Liver (tissue), 3 donors: ENCODE measurements around the gene PIEZO1.

Experiments used
- EGR1 ChIP-seq, 2 donors: IDR thresholded peaks; 2 replicates each; pipeline ENCODE4 v1.6.1; 2016 to 2018; ENCODE audit warnings: antibody characterized with exemption in 2 of 2, low read depth in 2 of 2
- FOXA1 ChIP-seq: IDR thresholded peaks from 2 replicates; pipeline ENCODE4 v1.6.1; 2016; ENCODE audit warnings: antibody characterized with exemption
- GABPA ChIP-seq, 2 donors: IDR thresholded peaks in 1 of 2; conservative IDR thresholded peaks in 1 of 2; 2 replicates each; pipeline ENCODE4 v1.6.1; 2016; ENCODE audit warnings: antibody characterized with exemption in 2 of 2, mild to moderate bottlenecking in 1 of 2, moderate library complexity in 1 of 2
- JUND ChIP-seq, 2 donors: IDR thresholded peaks; 2 replicates each; pipeline ENCODE4 v1.6.1; 2016; ENCODE audit warnings: antibody characterized with exemption in 2 of 2
- RAD21 ChIP-seq, 2 donors: IDR thresholded peaks; 2 replicates each; pipeline ENCODE4 v1.6.1; 2016; ENCODE audit warnings: antibody characterized with exemption in 2 of 2, mild to moderate bottlenecking in 2 of 2
- RXRA ChIP-seq, 2 donors: IDR thresholded peaks; 2 replicates each; pipeline ENCODE4 v1.6.1; 2017 to 2018; ENCODE audit warnings: antibody characterized with exemption in 2 of 2, mild to moderate bottlenecking in 1 of 2
- SP1 ChIP-seq: IDR thresholded peaks from 2 replicates; pipeline ENCODE4 v1.6.1; 2018; ENCODE audit warnings: antibody characterized with exemption, mild to moderate bottlenecking
- TAF1 ChIP-seq: conservative IDR thresholded peaks from 2 replicates; pipeline ENCODE4 v1.6.1; 2016; ENCODE audit warnings: antibody characterized with exemption, mild to moderate bottlenecking
- YY1 ChIP-seq: IDR thresholded peaks from 2 replicates; pipeline ENCODE4 v1.6.1; 2016; ENCODE audit warnings: antibody characterized with exemption, mild to moderate bottlenecking
- TF ChIP-seq, protein P1 (sequence below): fragments of 150-350 bp; IDR thresholded peaks from 2 replicates; pipeline ENCODE4 v1.5.1; 2017; ENCODE audit warnings: improper control_type of control experiment, low read depth, low read length; ENCODE audit not compliant: missing input control
- TF ChIP-seq, protein P2 (sequence below): IDR thresholded peaks from 2 replicates; pipeline ENCODE4 v1.6.1; 2016; ENCODE audit warnings: antibody characterized with exemption
- TF ChIP-seq, protein P3 (sequence below): IDR thresholded peaks from 2 replicates; pipeline ENCODE4 v1.6.1; 2016; ENCODE audit warnings: antibody characterized with exemption, mild to moderate bottlenecking
- TF ChIP-seq, protein P4 (sequence below): IDR thresholded peaks from 2 replicates; pipeline ENCODE4 v1.6.1; 2016; ENCODE audit warnings: antibody characterized with exemption
- TF ChIP-seq, protein P5 (sequence below): IDR thresholded peaks from 2 replicates; pipeline ENCODE4 v1.6.1; 2016; ENCODE audit warnings: antibody characterized with exemption
- donor health status: healthy.
- donor health status: healthy.

DNA sequence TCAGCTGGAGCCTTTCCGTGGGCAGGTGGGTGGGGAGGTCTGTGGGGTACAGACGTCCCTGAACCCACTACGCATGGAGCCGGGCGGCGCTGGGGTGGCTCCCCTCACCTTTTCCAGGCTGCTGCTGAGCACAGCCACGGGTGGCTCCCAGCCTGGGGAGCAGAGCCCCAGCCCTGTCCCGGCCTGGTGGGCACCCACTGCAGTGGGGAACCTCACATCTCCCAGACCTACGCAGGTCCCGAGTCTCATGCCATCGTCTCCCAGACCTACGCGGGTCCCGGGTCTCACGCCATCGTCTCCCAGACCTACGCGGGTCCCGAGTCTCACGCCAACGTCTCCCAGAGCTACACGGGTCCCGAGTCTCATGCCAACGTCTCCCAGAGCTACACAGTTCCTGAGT, 43.7 kb upstream of the PIEZO1 start:
- TF ChIP-seq, protein P1, sequence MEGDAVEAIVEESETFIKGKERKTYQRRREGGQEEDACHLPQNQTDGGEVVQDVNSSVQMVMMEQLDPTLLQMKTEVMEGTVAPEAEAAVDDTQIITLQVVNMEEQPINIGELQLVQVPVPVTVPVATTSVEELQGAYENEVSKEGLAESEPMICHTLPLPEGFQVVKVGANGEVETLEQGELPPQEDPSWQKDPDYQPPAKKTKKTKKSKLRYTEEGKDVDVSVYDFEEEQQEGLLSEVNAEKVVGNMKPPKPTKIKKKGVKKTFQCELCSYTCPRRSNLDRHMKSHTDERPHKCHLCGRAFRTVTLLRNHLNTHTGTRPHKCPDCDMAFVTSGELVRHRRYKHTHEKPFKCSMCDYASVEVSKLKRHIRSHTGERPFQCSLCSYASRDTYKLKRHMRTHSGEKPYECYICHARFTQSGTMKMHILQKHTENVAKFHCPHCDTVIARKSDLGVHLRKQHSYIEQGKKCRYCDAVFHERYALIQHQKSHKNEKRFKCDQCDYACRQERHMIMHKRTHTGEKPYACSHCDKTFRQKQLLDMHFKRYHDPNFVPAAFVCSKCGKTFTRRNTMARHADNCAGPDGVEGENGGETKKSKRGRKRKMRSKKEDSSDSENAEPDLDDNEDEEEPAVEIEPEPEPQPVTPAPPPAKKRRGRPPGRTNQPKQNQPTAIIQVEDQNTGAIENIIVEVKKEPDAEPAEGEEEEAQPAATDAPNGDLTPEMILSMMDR: no peak
- TF ChIP-seq FOXA1: no peak
- TF ChIP-seq TAF1: no peak
- TF ChIP-seq RAD21 (IDR thresholded peaks at IDR 0.05): no peak
- TF ChIP-seq, protein P2, sequence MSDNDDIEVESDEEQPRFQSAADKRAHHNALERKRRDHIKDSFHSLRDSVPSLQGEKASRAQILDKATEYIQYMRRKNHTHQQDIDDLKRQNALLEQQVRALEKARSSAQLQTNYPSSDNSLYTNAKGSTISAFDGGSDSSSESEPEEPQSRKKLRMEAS: no peak
- TF ChIP-seq, protein P3, sequence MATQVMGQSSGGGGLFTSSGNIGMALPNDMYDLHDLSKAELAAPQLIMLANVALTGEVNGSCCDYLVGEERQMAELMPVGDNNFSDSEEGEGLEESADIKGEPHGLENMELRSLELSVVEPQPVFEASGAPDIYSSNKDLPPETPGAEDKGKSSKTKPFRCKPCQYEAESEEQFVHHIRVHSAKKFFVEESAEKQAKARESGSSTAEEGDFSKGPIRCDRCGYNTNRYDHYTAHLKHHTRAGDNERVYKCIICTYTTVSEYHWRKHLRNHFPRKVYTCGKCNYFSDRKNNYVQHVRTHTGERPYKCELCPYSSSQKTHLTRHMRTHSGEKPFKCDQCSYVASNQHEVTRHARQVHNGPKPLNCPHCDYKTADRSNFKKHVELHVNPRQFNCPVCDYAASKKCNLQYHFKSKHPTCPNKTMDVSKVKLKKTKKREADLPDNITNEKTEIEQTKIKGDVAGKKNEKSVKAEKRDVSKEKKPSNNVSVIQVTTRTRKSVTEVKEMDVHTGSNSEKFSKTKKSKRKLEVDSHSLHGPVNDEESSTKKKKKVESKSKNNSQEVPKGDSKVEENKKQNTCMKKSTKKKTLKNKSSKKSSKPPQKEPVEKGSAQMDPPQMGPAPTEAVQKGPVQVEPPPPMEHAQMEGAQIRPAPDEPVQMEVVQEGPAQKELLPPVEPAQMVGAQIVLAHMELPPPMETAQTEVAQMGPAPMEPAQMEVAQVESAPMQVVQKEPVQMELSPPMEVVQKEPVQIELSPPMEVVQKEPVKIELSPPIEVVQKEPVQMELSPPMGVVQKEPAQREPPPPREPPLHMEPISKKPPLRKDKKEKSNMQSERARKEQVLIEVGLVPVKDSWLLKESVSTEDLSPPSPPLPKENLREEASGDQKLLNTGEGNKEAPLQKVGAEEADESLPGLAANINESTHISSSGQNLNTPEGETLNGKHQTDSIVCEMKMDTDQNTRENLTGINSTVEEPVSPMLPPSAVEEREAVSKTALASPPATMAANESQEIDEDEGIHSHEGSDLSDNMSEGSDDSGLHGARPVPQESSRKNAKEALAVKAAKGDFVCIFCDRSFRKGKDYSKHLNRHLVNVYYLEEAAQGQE: no peak
- no peak for TF ChIP-seq SP1
- no peak for TF ChIP-seq JUND (IDR thresholded peaks at IDR 0.05)
- TF ChIP-seq GABPA (IDR thresholded peaks at IDR 0.05 in 1 of 2, conservative IDR thresholded peaks at IDR 0.05 in 1 of 2): no peak
- no peak for TF ChIP-seq YY1
- no peak for TF ChIP-seq EGR1 (IDR thresholded peaks at IDR 0.05; ENCODE audit: low read depth in 2 of 2)
- TF ChIP-seq, protein P4, sequence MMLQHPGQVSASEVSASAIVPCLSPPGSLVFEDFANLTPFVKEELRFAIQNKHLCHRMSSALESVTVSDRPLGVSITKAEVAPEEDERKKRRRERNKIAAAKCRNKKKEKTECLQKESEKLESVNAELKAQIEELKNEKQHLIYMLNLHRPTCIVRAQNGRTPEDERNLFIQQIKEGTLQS: no peak
- no peak for TF ChIP-seq RXRA (IDR thresholded peaks at IDR 0.05)
- TF ChIP-seq, protein P5, sequence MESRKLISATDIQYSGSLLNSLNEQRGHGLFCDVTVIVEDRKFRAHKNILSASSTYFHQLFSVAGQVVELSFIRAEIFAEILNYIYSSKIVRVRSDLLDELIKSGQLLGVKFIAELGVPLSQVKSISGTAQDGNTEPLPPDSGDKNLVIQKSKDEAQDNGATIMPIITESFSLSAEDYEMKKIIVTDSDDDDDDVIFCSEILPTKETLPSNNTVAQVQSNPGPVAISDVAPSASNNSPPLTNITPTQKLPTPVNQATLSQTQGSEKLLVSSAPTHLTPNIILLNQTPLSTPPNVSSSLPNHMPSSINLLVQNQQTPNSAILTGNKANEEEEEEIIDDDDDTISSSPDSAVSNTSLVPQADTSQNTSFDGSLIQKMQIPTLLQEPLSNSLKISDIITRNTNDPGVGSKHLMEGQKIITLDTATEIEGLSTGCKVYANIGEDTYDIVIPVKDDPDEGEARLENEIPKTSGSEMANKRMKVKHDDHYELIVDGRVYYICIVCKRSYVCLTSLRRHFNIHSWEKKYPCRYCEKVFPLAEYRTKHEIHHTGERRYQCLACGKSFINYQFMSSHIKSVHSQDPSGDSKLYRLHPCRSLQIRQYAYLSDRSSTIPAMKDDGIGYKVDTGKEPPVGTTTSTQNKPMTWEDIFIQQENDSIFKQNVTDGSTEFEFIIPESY: no peak
